LNCAP (cell line): ENCODE measurements around the gene GAA.

Experiments used
- TF ChIP-seq, protein P1 (sequence below): fragments of 450-650 bp; IDR thresholded peaks from 2 replicates; pipeline ENCODE4 v1.5.1; 2017; ENCODE audit warnings: mild to moderate bottlenecking

Gene GAA

DNA sequence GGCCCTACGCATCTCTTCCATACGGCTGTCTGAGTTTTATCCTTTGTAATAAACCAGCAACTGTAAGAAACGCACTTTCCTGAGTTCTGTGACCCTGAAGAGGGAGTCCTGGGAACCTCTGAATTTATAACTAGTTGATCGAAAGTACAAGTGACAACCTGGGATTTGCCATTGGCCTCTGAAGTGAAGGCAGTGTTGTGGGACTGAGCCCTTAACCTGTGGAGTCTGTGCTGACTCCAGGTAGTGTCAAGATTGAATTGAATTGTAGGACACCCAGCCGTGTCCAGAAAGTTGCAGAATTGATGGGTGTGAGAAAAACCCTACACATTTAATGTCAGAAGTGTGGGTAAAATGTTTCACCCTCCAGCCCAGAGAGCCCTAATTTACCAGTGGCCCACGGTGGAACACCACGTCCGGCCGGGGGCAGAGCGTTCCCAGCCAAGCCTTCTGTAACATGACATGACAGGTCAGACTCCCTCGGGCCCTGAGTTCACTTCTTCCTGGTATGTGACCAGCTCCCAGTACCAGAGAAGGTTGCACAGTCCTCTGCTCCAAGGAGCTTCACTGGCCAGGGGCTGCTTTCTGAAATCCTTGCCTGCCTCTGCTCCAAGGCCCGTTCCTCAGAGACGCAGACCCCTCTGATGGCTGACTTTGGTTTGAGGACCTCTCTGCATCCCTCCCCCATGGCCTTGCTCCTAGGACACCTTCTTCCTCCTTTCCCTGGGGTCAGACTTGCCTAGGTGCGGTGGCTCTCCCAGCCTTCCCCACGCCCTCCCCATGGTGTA lies 1.5 kb downstream of the GAA start:
- TF ChIP-seq, protein P1, sequence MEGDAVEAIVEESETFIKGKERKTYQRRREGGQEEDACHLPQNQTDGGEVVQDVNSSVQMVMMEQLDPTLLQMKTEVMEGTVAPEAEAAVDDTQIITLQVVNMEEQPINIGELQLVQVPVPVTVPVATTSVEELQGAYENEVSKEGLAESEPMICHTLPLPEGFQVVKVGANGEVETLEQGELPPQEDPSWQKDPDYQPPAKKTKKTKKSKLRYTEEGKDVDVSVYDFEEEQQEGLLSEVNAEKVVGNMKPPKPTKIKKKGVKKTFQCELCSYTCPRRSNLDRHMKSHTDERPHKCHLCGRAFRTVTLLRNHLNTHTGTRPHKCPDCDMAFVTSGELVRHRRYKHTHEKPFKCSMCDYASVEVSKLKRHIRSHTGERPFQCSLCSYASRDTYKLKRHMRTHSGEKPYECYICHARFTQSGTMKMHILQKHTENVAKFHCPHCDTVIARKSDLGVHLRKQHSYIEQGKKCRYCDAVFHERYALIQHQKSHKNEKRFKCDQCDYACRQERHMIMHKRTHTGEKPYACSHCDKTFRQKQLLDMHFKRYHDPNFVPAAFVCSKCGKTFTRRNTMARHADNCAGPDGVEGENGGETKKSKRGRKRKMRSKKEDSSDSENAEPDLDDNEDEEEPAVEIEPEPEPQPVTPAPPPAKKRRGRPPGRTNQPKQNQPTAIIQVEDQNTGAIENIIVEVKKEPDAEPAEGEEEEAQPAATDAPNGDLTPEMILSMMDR, result no peak

GRCh38 chr17:80103449-80104085 lies 2.2 kb downstream of the GAA start:
- TF ChIP-seq, protein P1, result no peak

DNA sequence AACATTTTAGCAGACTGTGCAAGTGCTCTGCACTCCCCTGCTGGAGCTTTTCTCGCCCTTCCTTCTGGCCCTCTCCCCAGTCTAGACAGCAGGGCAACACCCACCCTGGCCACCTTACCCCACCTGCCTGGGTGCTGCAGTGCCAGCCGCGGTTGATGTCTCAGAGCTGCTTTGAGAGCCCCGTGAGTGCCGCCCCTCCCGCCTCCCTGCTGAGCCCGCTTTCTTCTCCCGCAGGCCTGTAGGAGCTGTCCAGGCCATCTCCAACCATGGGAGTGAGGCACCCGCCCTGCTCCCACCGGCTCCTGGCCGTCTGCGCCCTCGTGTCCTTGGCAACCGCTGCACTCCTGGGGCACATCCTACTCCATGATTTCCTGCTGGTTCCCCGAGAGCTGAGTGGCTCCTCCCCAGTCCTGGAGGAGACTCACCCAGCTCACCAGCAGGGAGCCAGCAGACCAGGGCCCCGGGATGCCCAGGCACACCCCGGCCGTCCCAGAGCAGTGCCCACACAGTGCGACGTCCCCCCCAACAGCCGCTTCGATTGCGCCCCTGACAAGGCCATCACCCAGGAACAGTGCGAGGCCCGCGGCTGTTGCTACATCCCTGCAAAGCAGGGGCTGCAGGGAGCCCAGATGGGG lies 3.1 kb downstream of the GAA start:
- TF ChIP-seq, protein P1, result no peak

GRCh38 chr17:80104956-80105375 lies 3.6 kb downstream of the GAA start:
- TF ChIP-seq, protein P1, result no peak

GRCh38 chr17:80105762-80106161 lies 4.4 kb downstream of the GAA start:
- TF ChIP-seq, protein P1, result no peak

DNA sequence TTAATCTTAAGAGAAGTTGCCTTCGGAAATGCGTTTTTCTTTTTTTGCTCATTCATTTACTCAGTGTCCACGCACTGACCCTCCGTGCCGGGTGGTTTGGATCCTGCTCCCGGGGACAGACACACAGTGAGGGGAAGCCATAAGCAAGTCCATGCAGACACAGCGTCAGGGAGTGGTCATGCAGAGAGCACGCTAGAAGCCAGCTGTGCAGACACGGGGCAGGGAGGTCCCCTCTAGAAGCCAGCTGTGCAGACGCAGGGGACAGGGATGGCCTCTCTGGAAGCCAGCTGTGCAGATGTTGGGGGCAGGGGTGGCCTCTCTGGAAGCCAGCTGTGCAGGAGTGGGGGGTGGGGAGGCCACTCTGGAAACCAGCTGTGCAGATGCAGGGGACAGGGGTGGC lies 4.8 kb downstream of the GAA start:
- TF ChIP-seq, protein P1, result no peak

DNA sequence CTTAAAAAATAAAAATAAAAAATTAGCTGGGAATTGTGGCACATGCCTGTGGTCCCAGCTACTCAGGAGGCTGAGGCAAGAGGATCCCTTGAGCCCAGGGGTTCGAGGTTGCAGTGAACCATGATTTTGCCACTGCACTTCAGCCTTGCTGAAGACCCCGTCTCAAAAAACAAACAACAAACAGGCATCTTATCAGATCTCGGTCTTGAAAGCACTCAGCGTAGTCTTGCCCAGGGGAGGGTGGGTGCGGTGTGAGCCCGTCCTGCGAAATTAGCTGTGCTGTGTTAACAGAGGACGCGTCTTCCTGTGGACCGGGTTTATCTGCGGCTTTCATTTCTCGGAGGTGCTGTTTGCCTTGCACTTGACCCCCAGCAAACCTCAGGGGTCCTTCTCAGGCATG lies 5.4 kb downstream of the GAA start:
- TF ChIP-seq, protein P1, result no peak
